Upper lobe of left lung (tissue), 6 donors: ENCODE data around the gene PVALEF. TPM values are rescaled to one million over a fixed set of nuclear protein-coding genes. Genes with fewer than 3 reads are reported as not detected.

Experiments used
- ATAC-seq, 2 donors: fragments of 200-7000 bp; cut with Tn5 transposase; one replicate each; pipeline ENCODE4 v1.9.1; 2022; ENCODE audit warnings: mild to moderate bottlenecking in 2 of 2, moderate library complexity in 2 of 2; ENCODE audit not compliant: low FRiP score in 2 of 2
- DNase-seq, 2 donors: peaks; one replicate each; pipeline ENCODE4 v3.0.0-alpha.2; 2019 to 2020
- H3K27ac ChIP-seq, 4 donors: fragments of 200-600 bp; sonication (generic); one replicate each; pipeline ENCODE4 v1.5.1; 2016 to 2019
- H3K27me3 ChIP-seq, 4 donors: fragments of 200-600 bp; sonication (generic); one replicate each; pipeline ENCODE4 v1.5.1; 2017 to 2019
- H3K36me3 ChIP-seq, 4 donors: fragments of 200-600 bp; sonication (generic); one replicate each; pipeline ENCODE4 v1.5.1; 2016 to 2019
- H3K4me1 ChIP-seq, 4 donors: fragments of 200-600 bp; sonication (generic); one replicate each; pipeline ENCODE4 v1.5.1; 2018 to 2019
- H3K4me3 ChIP-seq, 4 donors: fragments of 200-600 bp; sonication (generic); one replicate each; pipeline ENCODE4 v1.5.1; 2017 to 2019; ENCODE audit warnings: mild to moderate bottlenecking in 2 of 4, moderate library complexity in 1 of 4
- H3K9me3 ChIP-seq, 4 donors: fragments of 200-600 bp; sonication (generic); one replicate each; pipeline ENCODE4 v1.5.1; 2018 to 2019
- CTCF ChIP-seq, 6 experiments: fragments of 450-650 bp in 4 of 6; fragments of 200-600 bp in 2 of 6; sonication (generic) in 2 of 6; IDR thresholded peaks; one replicate each; pipeline ENCODE4 v1.5.1; 2016 to 2019; ENCODE audit warnings: antibody characterized with exemption in 6 of 6
- EP300 ChIP-seq, 4 donors: sonication (generic); formaldehyde crosslinking; IDR thresholded peaks; one replicate each; pipeline ENCODE4 v1.5.1; 2017; ENCODE audit warnings: antibody characterized with exemption in 4 of 4, control low read depth in 2 of 4
- POLR2A ChIP-seq, 4 donors: fragments of 450-650 bp; IDR thresholded peaks; one replicate each; pipeline ENCODE4 v1.5.1; 2016 to 2017; ENCODE audit warnings: antibody characterized with exemption in 4 of 4, mild to moderate bottlenecking in 2 of 4
- POLR2AphosphoS5 ChIP-seq, 2 donors: sonication (generic); formaldehyde crosslinking; IDR thresholded peaks; one replicate each; pipeline ENCODE4 v1.5.1; 2017; ENCODE audit warnings: antibody characterized with exemption in 2 of 2
- WGBS, 2 donors: methylation state at CpG; one replicate each; pipeline ENCODE4 v1.1.5; 2017 to 2018; 5-methylcytosine and 5-hydroxymethylcytosine counted together
- total RNA-seq, 6 donors: library from RNA; depleted of rRNA in 4 of 6; stranded (reverse); fragments of >200 nt in 4 of 6; gene quantifications; one replicate each; pipeline versions ENCODE4 v1.1.0 to v1.2.1, GENCODE V29; 2016 to 2021
- donor health status: DM: no; HTN: no; CAD: no; lungs with moderate emphysema.
- donor health status: DM: no; HTN: yes; CAD: no; lungs with severe emphysema.

The PVALEF gene
- total RNA-seq, 6 donors from 2014 or later, result not detected

- Histone ChIP-seq H3K4me1 (peaks cover 9 to 25% (median 16%) of the 10 kb centered on the region in 4 donors), H3K36me3 (no peaks in the 10 kb centered on the region), H3K27ac (no peak overlapping the region), H3K4me3 (no peak overlapping the region), H3K27me3 (no peaks in the 10 kb centered on the region), H3K9me3 (no peaks in the 10 kb centered on the region)
- 89 to 90% methylated on average over 16 to 39 of the region's 39 CpGs for WGBS, 2 donors
- no peak for ATAC-seq
- no peak for TF ChIP-seq EP300 (IDR thresholded peaks at IDR 0.05)
- TF ChIP-seq POLR2AphosphoS5 (IDR thresholded peaks at IDR 0.05), result no peak
- no peak for TF ChIP-seq CTCF (IDR thresholded peaks at IDR 0.05)
- TF ChIP-seq POLR2A (IDR thresholded peaks at IDR 0.05), result no peak
- peak in 1 of 2 donors; percentile 78 for DNase-seq
Measured at GRCh38 chr17:81157848-81158687, 7.2 kb upstream of the PVALEF start.

GRCh38 chr17:81158688-81159590 is 6.4 kb upstream of the PVALEF start:
- peak overlapping the region in 3 of 4 donors; percentile 42 to 60 (median 45) for H3K4me3 ChIP-seq
- peak overlapping the region in 1 of 4 donors; percentile 92 for H3K27ac ChIP-seq
- H3K9me3 ChIP-seq, result no peaks in the 10 kb centered on the region
- no peaks in the 10 kb centered on the region for H3K27me3 ChIP-seq
- TF ChIP-seq CTCF (IDR thresholded peaks at IDR 0.05) (no peak), POLR2A (IDR thresholded peaks at IDR 0.05) (no peak), EP300 (IDR thresholded peaks at IDR 0.05) (no peak), POLR2AphosphoS5 (IDR thresholded peaks at IDR 0.05) (no peak)
- peaks cover 9 to 25% (median 16%) of the 10 kb centered on the region in 4 donors for H3K4me1 ChIP-seq
- no peak for ATAC-seq
- 91 to 93% methylated on average over 22 to 43 of the region's 43 CpGs for WGBS, 2 donors
- H3K36me3 ChIP-seq, result no peaks in the 10 kb centered on the region
- DNase-seq, result peak in 1 of 2 donors; percentile 70

GRCh38 chr17:81159611-81160265 is 5.6 kb upstream of the PVALEF start:
- peaks cover 0 to under 1% (median 0%) of the 10 kb centered on the region in 4 donors for H3K27me3 ChIP-seq
- H3K4me3 ChIP-seq, result peak overlapping the region; percentile 25 to 60 (median 44)
- 50 to 54% methylated on average over 10 to 16 of the region's 25 CpGs for WGBS, 2 donors
- H3K9me3 ChIP-seq, result no peaks in the 10 kb centered on the region
- H3K36me3 ChIP-seq, result no peaks in the 10 kb centered on the region
- peaks cover 9 to 25% (median 16%) of the 10 kb centered on the region in 4 donors for H3K4me1 ChIP-seq
- TF ChIP-seq POLR2AphosphoS5 (IDR thresholded peaks at IDR 0.05) (no peak), EP300 (IDR thresholded peaks at IDR 0.05) (no peak), CTCF (IDR thresholded peaks at IDR 0.05) (no peak), POLR2A (IDR thresholded peaks at IDR 0.05) (no peak)
- no peak for DNase-seq
- H3K27ac ChIP-seq, result peak overlapping the region; percentile 66 to 92 (median 85)
- peak; percentile 4 to 6 for ATAC-seq

GRCh38 chr17:81160306-81160705 is 5.0 kb upstream of the PVALEF start:
- peak; percentile 66 to 90 for DNase-seq

More at GRCh38 chr17:81160306-81160705, 5.0 kb upstream of the PVALEF start:
- Histone ChIP-seq H3K9me3 (no peaks in the 10 kb centered on the region), H3K27me3 (peaks cover 0 to 3% (median 2%) of the 10 kb centered on the region in 4 donors), H3K36me3 (no peaks in the 10 kb centered on the region), H3K4me1 (peaks cover 9 to 25% (median 17%) of the 10 kb centered on the region in 4 donors), H3K4me3 (peak overlapping the region; percentile 25 to 60 (median 44)), H3K27ac (peak overlapping the region; percentile 66 to 92 (median 85))
- ATAC-seq, result peak; percentile 37 to 55
- WGBS, 2 donors, result 27 to 52% methylated on average over 3 to 14 of the region's 28 CpGs
- no peak for TF ChIP-seq CTCF (IDR thresholded peaks at IDR 0.05)
- no peak for TF ChIP-seq EP300 (IDR thresholded peaks at IDR 0.05)
- peak in 1 of 2 donors; percentile 33 for TF ChIP-seq POLR2AphosphoS5 (IDR thresholded peaks at IDR 0.05)
- TF ChIP-seq POLR2A (IDR thresholded peaks at IDR 0.05), result peak in 1 of 4 donors; percentile 46
